VCaP (cell line): Measurements from ENCODE around the gene CALD1.

ENCODE experiments used
- H3K27ac ChIP-seq: fragments of 450-650 bp; 2 replicates; pipeline ENCODE4 v1.5.1; 2017
- CTCF ChIP-seq: fragments of 450-650 bp; conservative IDR thresholded peaks from 2 replicates; pipeline ENCODE4 v1.5.1; 2017; ENCODE audit warnings: mild to moderate bottlenecking, moderate library complexity

CALD1 gene

GRCh38 chr7:134997214-134997885 lies 217.9 kb downstream of the CALD1 start:
- no peak overlapping the region for H3K27ac ChIP-seq
- TF ChIP-seq CTCF = no peak

GRCh38 chr7:134999136-134999535 lies 219.7 kb downstream of the CALD1 start:
- TF ChIP-seq CTCF = no peak

GRCh38 chr7:135001390-135002165 lies 222.1 kb downstream of the CALD1 start:
- no peak for TF ChIP-seq CTCF
- H3K27ac ChIP-seq = no peak overlapping the region

More at GRCh38 chr7:134999136-134999535, 219.7 kb downstream of the CALD1 start:
- H3K27ac ChIP-seq = no peak overlapping the region

GRCh38 chr7:135012229-135012628 lies 232.8 kb downstream of the CALD1 start:
- no peak overlapping the region for H3K27ac ChIP-seq
- TF ChIP-seq CTCF = no peak
